A549 (cell line): ENCODE measurements around the gene RAPGEF6. TPM values are rescaled to one million over a fixed set of nuclear protein-coding genes. Genes with fewer than 3 reads are reported as not detected.

Experiments used
- ATAC-seq, 2 experiments: fragments of 200-7000 bp in 1 of 2; fragments of >200 bp in 1 of 2; cut with Nextera tagmentation in 1 of 2; cut with Tn5 transposase in 1 of 2; 3 replicates each; pipeline versions ENCODE4 v1.8.0 to v1.9.1; 2018 to 2020; ENCODE audit warnings: mild to moderate bottlenecking in 1 of 2, moderate library complexity in 1 of 2
- CTCF ChIA-PET: fragments of 300-600 bp; sonication (Branson Sonifier 250); formaldehyde crosslinking; extraction: SDS; loops from one replicate; lab custom pipeline; 2021; ENCODE audit warnings: antibody characterized with exemption, inconsistent platforms; lab: Yijun Ruan, JAX
- POLR2A ChIA-PET: fragments of 350-600 bp; formaldehyde crosslinking; extraction: SDS; loops from one replicate; lab custom pipeline; 2021; ENCODE audit warnings: antibody characterized with exemption, inconsistent platforms; lab: Yijun Ruan, JAX
- DNase-seq, 2 experiments: peaks; one replicate each; pipeline versions ENCODE4 v3.0.0 to v3.0.0-alpha.2; 2011 to 2016; ENCODE audit warnings: low read depth in 1 of 2, low spot score in 1 of 2
- FAIRE-seq: peaks from 2 replicates; lab custom pipeline; 2011; peaks lifted over from hg19 to GRCh38; lab: Jason Lieb, UNC
- H3K27ac ChIP-seq, 2 experiments: fragments of >200 bp; sonication (Bioruptor Twin); formaldehyde crosslinking; 3 replicates each; pipeline ENCODE4 v1.5.1; 2016 to 2017
- H3K4me1 ChIP-seq: fragments of >200 bp; sonication (Bioruptor Twin); formaldehyde crosslinking; 3 replicates; pipeline ENCODE4 v1.6.1; 2016
- H3K4me2 ChIP-seq: fragments of >200 bp; sonication (Bioruptor Twin); formaldehyde crosslinking; 3 replicates; pipeline ENCODE4 v1.6.1; 2016
- H3K4me3 ChIP-seq: fragments of >200 bp; sonication (Bioruptor Twin); formaldehyde crosslinking; 3 replicates; pipeline ENCODE4 v1.5.1; 2016
- H3K9me3 ChIP-seq: fragments of >200 bp; sonication (Bioruptor Twin); formaldehyde crosslinking; 3 replicates; pipeline ENCODE4 v1.6.1; 2016
- CBX8 ChIP-seq: fragments of 200-600 bp; sonication (generic); IDR thresholded peaks from 2 replicates; pipeline ENCODE4 v1.6.1; 2016
- CEBPB ChIP-seq, 2 experiments: fragments of >200 bp in 1 of 2; sonication (Bioruptor Twin) in 1 of 2; formaldehyde crosslinking in 1 of 2; IDR thresholded peaks; 2 replicates each; pipeline ENCODE4 v1.6.1; 2012 to 2016
- EHMT2 ChIP-seq: fragments of 200-600 bp; sonication (generic); IDR thresholded peaks from 2 replicates; pipeline ENCODE4 v1.6.1; 2016; ENCODE audit warnings: antibody characterized with exemption, low read depth, mild to moderate bottlenecking, moderate library complexity
- HES2 ChIP-seq: fragments of >200 bp; sonication (Bioruptor Twin); formaldehyde crosslinking; IDR thresholded peaks from 2 replicates; pipeline ENCODE4 v1.6.1; 2016
- HMGXB4 ChIP-seq: fragments of 250-450 bp; sonication (Bioruptor Pico); IDR thresholded peaks from 2 replicates; pipeline ENCODE4 v1.5.0; 2021; ENCODE audit warnings: mild to moderate bottlenecking, moderate library complexity, borderline replicate concordance
- JUN ChIP-seq, 2 experiments: fragments of >200 bp; sonication (Bioruptor Twin); formaldehyde crosslinking; IDR thresholded peaks; 2 replicates in 1 of 2; 3 replicates in 1 of 2; pipeline ENCODE4 v1.6.1; 2016 to 2017
- MAFK ChIP-seq: fragments of 450-650 bp; IDR thresholded peaks from 2 replicates; pipeline ENCODE4 v1.6.1; 2014; ENCODE audit not compliant: partially characterized antibody
- NFE2L2 ChIP-seq: fragments of 150-350 bp; conservative IDR thresholded peaks from 2 replicates; pipeline ENCODE4 v1.6.1; 2014; ENCODE audit warnings: low read length
- NPAS2 ChIP-seq: fragments of 250-450 bp; sonication (Bioruptor Pico); IDR thresholded peaks from 2 replicates; pipeline ENCODE4 v1.8.0; 2022; ENCODE audit warnings: mild to moderate bottlenecking, moderate library complexity, borderline replicate concordance
- POLR2AphosphoS2 ChIP-seq: conservative IDR thresholded peaks from 2 replicates; pipeline ENCODE4 v1.6.1; 2012; ENCODE audit warnings: low read length, improper control_type of control experiment, inconsistent platforms
- RAD21 ChIP-seq, 2 experiments: fragments of >200 bp in 1 of 2; sonication (Bioruptor Twin) in 1 of 2; formaldehyde crosslinking in 1 of 2; IDR thresholded peaks in 1 of 2; conservative IDR thresholded peaks in 1 of 2; 2 replicates in 1 of 2; 3 replicates in 1 of 2; pipeline ENCODE4 v1.6.1; 2012 to 2018; ENCODE audit warnings: inconsistent platforms in 1 of 2
- RCOR1 ChIP-seq: fragments of 150-350 bp; IDR thresholded peaks from 2 replicates; pipeline ENCODE4 v1.6.1; 2014; ENCODE audit warnings: antibody characterized with exemption, low read length, low read depth
- REST ChIP-seq: fragments of 200-600 bp; sonication (generic); IDR thresholded peaks from 2 replicates; pipeline ENCODE4 v1.6.1; 2016; ENCODE audit warnings: antibody characterized with exemption, mild to moderate bottlenecking, moderate library complexity
- RFX5 ChIP-seq: fragments of 450-650 bp; IDR thresholded peaks from 2 replicates; pipeline ENCODE4 v1.7.1; 2014; ENCODE audit warnings: antibody characterized with exemption, mild to moderate bottlenecking, moderate library complexity
- ZC3H11A ChIP-seq: fragments of 450-650 bp; IDR thresholded peaks from 2 replicates; pipeline ENCODE4 v1.6.1; 2014; ENCODE audit warnings: antibody characterized with exemption, mild to moderate bottlenecking
- ZFP36 ChIP-seq: fragments of 450-650 bp; IDR thresholded peaks from 2 replicates; pipeline ENCODE4 v1.6.1; 2014; ENCODE audit warnings: borderline replicate concordance; ENCODE audit not compliant: partially characterized antibody
- WGBS: methylation state at CpG from one replicate; pipeline ENCODE4 v1.1.6; 2017; ENCODE audit errors: missing lambda C conversion rate; 5-methylcytosine and 5-hydroxymethylcytosine counted together
- polyA plus RNA-seq, 4 experiments: library from polyadenylated mRNA; depleted of rRNA in 3 of 4; stranded (reverse); fragments of >200 nt; fragmentation: RNase III in 1 of 4; extraction: RNeasy Plus Mini Kit Qiagen cat#74134 plus additional on column Dnase treatment in 1 of 4; gene quantifications; 2 replicates in 3 of 4; 3 replicates in 1 of 4; pipeline ENCODE4 v1.2.3, GENCODE V29; 2011 to 2017

RAPGEF6 gene
- polyA plus RNA-seq, 2 of the 4 experiments (the other 2 are of a cell fraction) = 5.9 to 15.2 TPM

GRCh38 chr5:131570757-131571156 is 64.3 kb downstream of the RAPGEF6 start:
- POLR2A ChIA-PET = no interaction called here
- H3K27ac ChIP-seq = no peak overlapping the region
- H3K4me1 ChIP-seq = peaks cover 5% of the 10 kb centered on the region; the same call in 1 of the 3 replicates
- no peaks in the 10 kb centered on the region for H3K9me3 ChIP-seq
- 86% methylated on average over 7 of the region's 7 CpGs for WGBS
- FAIRE-seq = no peak
- H3K4me2 ChIP-seq = no peak overlapping the region
- no peak overlapping the region for H3K4me3 ChIP-seq
- ATAC-seq = no peak
- CTCF ChIA-PET = interaction anchor here (0.6 to 4.2 kb wide), 2 partner anchors 19 to 181 kb away, joined by 3 to 19 read pairs; no protein-coding TSS in a partner anchor
- TF ChIP-seq CEBPB (IDR thresholded peaks at IDR 0.05) (0 out of 4 replicates have a peak, but pooled peaks of 1 of the 2 experiments have one; percentile 28), NFE2L2 (no peak)
- DNase-seq = no peak

- 87% methylated on average over 4 of the region's 4 CpGs for WGBS
- CTCF ChIA-PET = interaction anchor here (0.6 to 2.2 kb wide), 5 partner anchors 13 to 443 kb away, joined by 3 to 9 read pairs (median 3); no protein-coding TSS in a partner anchor
- no peak for FAIRE-seq
Observed at GRCh38 chr5:131564229-131564652, 70.8 kb downstream of the RAPGEF6 start.

GRCh38 chr5:131563434-131564228 is 71.4 kb downstream of the RAPGEF6 start:
- Histone ChIP-seq H3K4me2 (no peak overlapping the region), H3K4me1 (no peaks in the 10 kb centered on the region), H3K4me3 (no peak overlapping the region), H3K27ac (no peak overlapping the region), H3K9me3 (no peaks in the 10 kb centered on the region)
- WGBS = 81% methylated on average over 8 of the region's 8 CpGs
- POLR2A ChIA-PET = no interaction called here
- CTCF ChIA-PET = interaction anchor here (0.9 to 1.1 kb wide), 2 partner anchors 13 to 25 kb away, joined by 3 read pairs; no protein-coding TSS in a partner anchor
- FAIRE-seq (no peak), ATAC-seq (peak; percentile 64 to 71; a peak in 3 of 6 replicates), DNase-seq (peak; percentile 6 to 10)
- TF ChIP-seq EHMT2 = no peak
- TF ChIP-seq RFX5 = no peak

More at GRCh38 chr5:131564229-131564652, 70.8 kb downstream of the RAPGEF6 start:
- Histone ChIP-seq H3K9me3 (no peaks in the 10 kb centered on the region), H3K27ac (no peak overlapping the region), H3K4me1 (no peaks in the 10 kb centered on the region), H3K4me2 (no peak overlapping the region), H3K4me3 (no peak overlapping the region)
- DNase-seq (no peak), ATAC-seq (peak in 1 of 2 experiments; percentile 23; a peak in 1 of 6 replicates)
- peak; percentile 77 for TF ChIP-seq MAFK
- TF ChIP-seq REST = no peak
- POLR2A ChIA-PET = no interaction called here

- CTCF ChIA-PET = no interaction called here
- POLR2A ChIA-PET = no interaction called here
- WGBS = 61% methylated on average over 2 of the region's 2 CpGs
- FAIRE-seq (no peak), DNase-seq (no peak)
- H3K4me2 ChIP-seq = no peak overlapping the region
- TF ChIP-seq HMGXB4 (CRISPR knock-in tag) (no peak), CBX8 (no peak), RCOR1 (no peak), ZC3H11A (no peak), POLR2AphosphoS2 (no peak), ZFP36 (no peak), JUN (IDR thresholded peaks at IDR 0.05) (no peak), RAD21 (conservative IDR thresholded peaks at IDR 0.05 in 1 of 2, IDR thresholded peaks at IDR 0.05 in 1 of 2) (no peak), NPAS2 (CRISPR knock-in tag) (no peak), CEBPB (IDR thresholded peaks at IDR 0.05) (no peak), HES2 (no peak)
- TF ChIP-seq, all 56 proteins: peak for 0
- Histone ChIP-seq H3K27ac (no peak overlapping the region), H3K9me3 (no peaks in the 10 kb centered on the region), H3K4me1 (peaks cover 12% of the 10 kb centered on the region), H3K4me3 (no peak overlapping the region)
- ATAC-seq = no peak
Observed at GRCh38 chr5:131550606-131551005, 84.4 kb downstream of the RAPGEF6 start.
